Lung (tissue), 12 donors: ENCODE data around the gene ERC2. TPM values are rescaled to one million over a fixed set of nuclear protein-coding genes. Genes with fewer than 3 reads are reported as not detected.

Experiments used
- ATAC-seq: fragments of 200-7000 bp; cut with Tn5 transposase; one replicate; pipeline ENCODE4 v1.9.1; 2020; ENCODE audit warnings: moderate number of reproducible peaks; ENCODE audit not compliant: insufficient read depth, low FRiP score
- DNase-seq, 3 donors: peaks; one replicate each; pipeline ENCODE4 v3.0.0-alpha.2; 2013 to 2017
- H3K27ac ChIP-seq, 2 donors: one replicate each; pipeline ENCODE4 v1.5.1; 2013; ENCODE audit warnings: mild to moderate bottlenecking in 2 of 2, moderate library complexity in 2 of 2, control low read depth in 1 of 2, inconsistent platforms in 1 of 2, low read depth in 1 of 2, low read length in 1 of 2
- H3K27me3 ChIP-seq, 3 donors: one replicate each; pipeline ENCODE4 v1.5.1; 2013; ENCODE audit warnings: low read length in 2 of 3; ENCODE audit not compliant: control insufficient read depth in 3 of 3, insufficient read depth in 3 of 3
- H3K36me3 ChIP-seq, 4 donors: one replicate each; pipeline ENCODE4 v1.5.1; 2013; ENCODE audit warnings: low read length in 4 of 4, mild to moderate bottlenecking in 1 of 4, moderate library complexity in 1 of 4; ENCODE audit not compliant: control insufficient read depth in 4 of 4, insufficient read depth in 4 of 4
- H3K4me1 ChIP-seq, 5 donors: one replicate each; pipeline ENCODE4 v1.5.1; 2013; ENCODE audit warnings: low read length in 5 of 5, mild to moderate bottlenecking in 2 of 5, moderate library complexity in 1 of 5; ENCODE audit not compliant: control insufficient read depth in 5 of 5, insufficient read depth in 5 of 5
- H3K4me3 ChIP-seq: one replicate; pipeline ENCODE4 v1.5.1; 2013; ENCODE audit warnings: mild to moderate bottlenecking, control low read depth, moderate library complexity
- H3K9ac ChIP-seq, 2 donors: one replicate each; pipeline ENCODE4 v1.5.1; 2013; ENCODE audit warnings: low read length in 2 of 2, control low read depth in 1 of 2; ENCODE audit not compliant: insufficient read depth in 1 of 2
- H3K9me3 ChIP-seq, 4 donors: one replicate each; pipeline ENCODE4 v1.5.1; 2013; ENCODE audit warnings: low read length in 3 of 4, mild to moderate bottlenecking in 1 of 4, moderate library complexity in 1 of 4; ENCODE audit not compliant: control insufficient read depth in 4 of 4, insufficient read depth in 3 of 4
- CTCF ChIP-seq: IDR thresholded peaks from 2 replicates; pipeline ENCODE4 v1.5.1; 2012; ENCODE audit warnings: mild to moderate bottlenecking; ENCODE audit errors: control extremely low read depth, extremely low read depth
- WGBS, 2 donors: extraction: QIAGEN DNeasy Blood & Tissue Kit; methylation state at CpG; one replicate each; pipeline ENCODE4 v1.1.7; 2013; 5-methylcytosine and 5-hydroxymethylcytosine counted together
- polyA plus RNA-seq, 2 donors: library from polyadenylated mRNA; stranded (reverse); fragments of 200-250 nt; gene quantifications; one replicate each; pipeline ENCODE4 v1.2.1, GENCODE V29; 2013
- total RNA-seq, 2 donors: library from RNA; depleted of rRNA in 1 of 2; stranded (reverse); fragments of >200 nt in 1 of 2; gene quantifications; one replicate each; pipeline ENCODE4 v1.2.1, GENCODE V29; 2014 to 2021
- donor health status: control.
- donor health status: control.
- donor health status: Bipolar disorder and iron deficiency.
- donor health status: healthy.
- donor health status: DM: yes; HTN: yes; CAD: no.

ERC2 gene
- total and polyA plus RNA-seq, 4 donors, result 0.20 to 3.5 (median 0.97) TPM

DNA sequence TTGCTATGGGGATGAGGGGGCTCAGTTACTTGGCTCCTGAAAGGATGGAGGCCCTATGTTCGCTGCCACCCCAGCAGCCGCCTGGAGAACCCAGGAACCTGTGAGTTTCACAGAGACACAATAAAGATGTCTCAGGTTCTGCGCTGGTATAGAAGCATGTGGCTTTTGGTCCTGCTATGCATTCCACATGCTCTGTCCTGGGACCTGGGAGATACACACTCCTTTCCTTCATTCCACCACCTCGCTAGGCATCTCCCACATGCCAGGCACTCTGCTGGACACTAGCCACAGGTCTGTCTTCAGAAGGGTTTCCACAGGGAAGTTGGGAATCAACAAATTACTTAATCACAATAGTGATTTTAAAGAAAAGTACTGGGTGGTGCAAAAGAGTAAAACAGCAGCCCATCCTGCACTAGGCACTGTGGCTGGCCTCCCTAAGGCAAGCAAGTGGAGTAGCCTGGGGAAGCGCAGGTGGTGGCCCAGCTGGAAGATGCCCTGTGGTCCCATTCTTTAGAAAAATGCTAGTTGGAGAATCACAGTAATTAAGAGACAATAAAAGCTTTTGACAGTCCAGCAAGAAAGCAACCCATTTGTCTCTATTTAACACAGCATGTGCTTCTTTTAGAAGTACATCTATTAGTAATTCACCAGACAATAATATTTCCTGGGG, 572.2 kb downstream of the ERC2 start:
- no peaks in the 10 kb centered on the region for H3K36me3 ChIP-seq
- no peak overlapping the region for H3K4me3 ChIP-seq
- 92% methylated on average over 5 of the region's 5 CpGs for WGBS, 2 donors
- ATAC-seq, result no peak
- H3K27ac ChIP-seq, result no peak overlapping the region
- DNase-seq, result no peak
- H3K9ac ChIP-seq, result no peak overlapping the region
- TF ChIP-seq CTCF, result no peak
- no peaks in the 10 kb centered on the region for H3K4me1 ChIP-seq
- H3K9me3 ChIP-seq, result peaks cover 0 to 2% (median 0%) of the 10 kb centered on the region in 4 donors
- H3K27me3 ChIP-seq, result no peaks in the 10 kb centered on the region

GRCh38 chr3:55894605-55895004, 573.7 kb downstream of the ERC2 start:
- ATAC-seq, result no peak
- peak in 1 of 3 donors; percentile 24 for DNase-seq
- Histone ChIP-seq H3K4me3 (no peak overlapping the region), H3K4me1 (no peaks in the 10 kb centered on the region), H3K36me3 (no peaks in the 10 kb centered on the region), H3K9ac (no peak overlapping the region), H3K27ac (no peak overlapping the region), H3K27me3 (no peaks in the 10 kb centered on the region), H3K9me3 (peaks cover 0 to 2% (median 0%) of the 10 kb centered on the region in 4 donors)
- no peak for TF ChIP-seq CTCF
- 65 to 87% methylated on average over 2 of the region's 2 CpGs for WGBS, 2 donors

DNA sequence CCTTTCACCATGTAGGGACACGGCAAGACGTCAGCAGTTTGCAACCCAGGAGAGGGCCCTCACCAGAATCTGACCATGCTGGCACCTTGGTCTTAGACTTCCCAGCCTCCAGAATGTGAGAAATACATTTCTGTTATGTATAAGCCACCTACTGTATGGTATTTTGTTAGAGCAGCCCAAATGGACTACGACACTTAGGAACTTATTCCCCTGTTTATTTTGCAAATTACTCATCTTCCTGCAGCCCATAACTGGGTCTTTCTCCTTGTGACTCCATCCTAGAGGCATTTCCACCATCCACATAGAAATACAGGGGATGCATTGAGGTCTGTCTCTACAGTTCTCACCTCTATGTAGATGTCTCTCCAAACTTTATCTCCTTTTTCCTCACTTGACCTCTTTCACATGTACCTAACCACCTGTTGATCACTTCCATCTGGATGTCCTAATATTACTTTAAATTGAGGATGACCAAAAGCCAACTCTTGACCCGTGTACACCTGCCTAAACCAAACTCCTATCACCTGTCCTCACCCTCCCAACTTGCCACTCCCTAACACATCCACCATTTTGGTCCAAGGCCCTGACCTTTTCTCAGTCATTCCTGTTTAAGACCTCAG, 575.1 kb downstream of the ERC2 start:
- Histone ChIP-seq H3K4me3 (no peak overlapping the region), H3K9ac (no peak overlapping the region), H3K4me1 (no peaks in the 10 kb centered on the region), H3K9me3 (no peaks in the 10 kb centered on the region), H3K36me3 (no peaks in the 10 kb centered on the region), H3K27ac (no peak overlapping the region), H3K27me3 (no peaks in the 10 kb centered on the region)
- TF ChIP-seq CTCF, result no peak
- WGBS, 2 donors, result 74 to 86% methylated on average over 4 of the region's 4 CpGs
- ATAC-seq, result no peak
- DNase-seq, result no peak

GRCh38 chr3:55891106-55891505, 577.2 kb downstream of the ERC2 start:
- Histone ChIP-seq H3K27me3 (no peaks in the 10 kb centered on the region), H3K4me3 (no peak overlapping the region), H3K36me3 (no peaks in the 10 kb centered on the region), H3K4me1 (no peaks in the 10 kb centered on the region), H3K9me3 (no peaks in the 10 kb centered on the region), H3K27ac (no peak overlapping the region), H3K9ac (no peak overlapping the region)
- ATAC-seq (no peak), DNase-seq (no peak)
- WGBS, 2 donors, result 68 to 91% methylated on average over 2 of the region's 2 CpGs
- no peak for TF ChIP-seq CTCF
